SK-N-SH treated with all-trans-retinoic acid at 6 μM for 48 hours (cell line): ENCODE measurements around the gene PPP6C.

ENCODE experiments used
- ARNTL ChIP-seq: fragments of 450-650 bp; formaldehyde crosslinking; IDR thresholded peaks from 2 replicates; pipeline ENCODE4 v1.5.0; 2020; ENCODE audit warnings: low read depth, mild to moderate bottlenecking, moderate library complexity, borderline replicate concordance
- CSDC2 ChIP-seq: fragments of 250-450 bp; sonication (Bioruptor Pico); IDR thresholded peaks from 2 replicates; pipeline ENCODE4 v1.5.0; 2020; ENCODE audit warnings: mild to moderate bottlenecking, moderate library complexity
- CSRNP3 ChIP-seq: fragments of 250-450 bp; sonication (Bioruptor Pico); IDR thresholded peaks from 2 replicates; pipeline ENCODE4 v1.5.1; 2021; ENCODE audit warnings: mild to moderate bottlenecking, moderate library complexity
- ESRRG ChIP-seq: fragments of 250-450 bp; sonication (Bioruptor Pico); IDR thresholded peaks from 2 replicates; pipeline ENCODE4 v1.6.1; 2021; ENCODE audit warnings: mild to moderate bottlenecking
- ISL1 ChIP-seq: fragments of 250-450 bp; sonication (Bioruptor Pico); IDR thresholded peaks from 2 replicates; pipeline ENCODE4 v2.1.2; 2022; ENCODE audit warnings: mild to moderate bottlenecking, moderate library complexity
- PPARA ChIP-seq: fragments of 250-450 bp; sonication (Bioruptor Pico); IDR thresholded peaks from 2 replicates; pipeline ENCODE4 v1.5.0; 2020; ENCODE audit warnings: mild to moderate bottlenecking, borderline replicate concordance
- TCF4 ChIP-seq: fragments of 250-450 bp; sonication (Bioruptor Pico); IDR thresholded peaks from 2 replicates; pipeline ENCODE4 v1.8.0; 2021; ENCODE audit warnings: mild to moderate bottlenecking, moderate library complexity, borderline replicate concordance
- ZC3H10 ChIP-seq: fragments of 250-450 bp; sonication (Bioruptor Pico); IDR thresholded peaks from 2 replicates; pipeline ENCODE4 v1.5.1; 2021; ENCODE audit warnings: mild to moderate bottlenecking, moderate library complexity
- ZFP30 ChIP-seq: fragments of 450-650 bp; formaldehyde crosslinking; IDR thresholded peaks from 2 replicates; pipeline ENCODE4 v1.5.0; 2022; ENCODE audit warnings: mild to moderate bottlenecking, moderate library complexity
- ZNF70 ChIP-seq: fragments of 450-650 bp; formaldehyde crosslinking; IDR thresholded peaks from 2 replicates; pipeline ENCODE4 v1.5.0; 2020; ENCODE audit warnings: mild to moderate bottlenecking, moderate library complexity
- ZNF8 ChIP-seq: fragments of 450-650 bp; formaldehyde crosslinking; IDR thresholded peaks from 2 replicates; pipeline ENCODE4 v1.5.0; 2020; ENCODE audit warnings: mild to moderate bottlenecking, moderate library complexity
- TF ChIP-seq, protein P1 (sequence below): fragments of 250-450 bp; sonication (Bioruptor Pico); IDR thresholded peaks from 2 replicates; pipeline ENCODE4 v1.8.0; 2020; ENCODE audit warnings: mild to moderate bottlenecking, moderate library complexity, borderline replicate concordance
- TF ChIP-seq, protein P2 (sequence below): fragments of 250-450 bp; sonication (Bioruptor Pico); IDR thresholded peaks from 2 replicates; pipeline ENCODE4 v1.5.1; 2020; ENCODE audit warnings: low read depth, mild to moderate bottlenecking, moderate library complexity

DNA sequence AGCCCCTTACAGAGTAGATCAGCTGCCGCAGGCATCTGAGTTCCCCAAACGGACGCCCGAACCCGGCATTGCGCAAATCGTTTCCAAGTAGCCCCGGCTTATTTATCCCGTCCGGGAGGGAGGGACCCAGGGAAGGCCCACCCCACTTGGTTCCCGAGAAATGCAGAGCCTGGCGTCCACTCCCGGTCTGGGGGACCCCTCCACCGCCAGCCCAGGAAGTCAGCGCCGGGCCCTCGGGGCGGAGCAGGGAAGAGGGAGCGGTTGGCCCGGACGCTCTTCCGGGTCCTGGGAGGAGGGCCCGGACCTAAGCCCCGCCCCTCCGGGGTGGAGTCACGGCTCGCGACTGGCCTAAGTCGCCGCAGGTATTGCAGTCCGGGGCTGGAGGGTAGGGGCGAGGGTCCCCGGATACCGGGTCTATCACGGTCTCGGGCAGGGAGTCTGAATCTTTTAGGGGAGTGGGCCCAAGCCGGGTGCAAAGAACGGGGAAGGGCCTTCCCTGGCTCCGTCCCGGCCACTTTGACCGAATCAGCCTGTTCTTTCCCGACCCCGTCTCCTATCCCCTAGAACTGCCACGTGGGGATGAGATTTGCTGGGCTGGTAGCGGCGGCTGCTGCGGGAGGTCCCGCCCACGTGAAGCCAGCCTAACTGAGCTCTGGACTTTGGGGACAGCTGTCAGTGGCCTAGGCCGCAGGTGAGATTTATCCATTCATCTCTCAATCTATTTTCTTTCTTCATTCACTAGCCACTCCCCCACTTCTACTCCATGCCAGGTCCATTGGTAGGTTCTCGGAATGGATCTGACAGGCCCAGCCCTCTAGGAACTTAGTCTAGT is 10.8 kb upstream of the PPP6C start, which contains the start of gene RABEPK:
- TF ChIP-seq ZFP30 (CRISPR knock-in tag) (no peak), ISL1 (CRISPR knock-in tag) (no peak), ZNF8 (no peak), ZC3H10 (CRISPR knock-in tag) (no peak), ESRRG (CRISPR knock-in tag) (no peak), ZNF70 (no peak), ARNTL (no peak), CSDC2 (no peak), TCF4 (CRISPR knock-in tag) (no peak), CSRNP3 (CRISPR knock-in tag) (no peak), PPARA (CRISPR knock-in tag) (no peak)
- TF ChIP-seq, protein P1, sequence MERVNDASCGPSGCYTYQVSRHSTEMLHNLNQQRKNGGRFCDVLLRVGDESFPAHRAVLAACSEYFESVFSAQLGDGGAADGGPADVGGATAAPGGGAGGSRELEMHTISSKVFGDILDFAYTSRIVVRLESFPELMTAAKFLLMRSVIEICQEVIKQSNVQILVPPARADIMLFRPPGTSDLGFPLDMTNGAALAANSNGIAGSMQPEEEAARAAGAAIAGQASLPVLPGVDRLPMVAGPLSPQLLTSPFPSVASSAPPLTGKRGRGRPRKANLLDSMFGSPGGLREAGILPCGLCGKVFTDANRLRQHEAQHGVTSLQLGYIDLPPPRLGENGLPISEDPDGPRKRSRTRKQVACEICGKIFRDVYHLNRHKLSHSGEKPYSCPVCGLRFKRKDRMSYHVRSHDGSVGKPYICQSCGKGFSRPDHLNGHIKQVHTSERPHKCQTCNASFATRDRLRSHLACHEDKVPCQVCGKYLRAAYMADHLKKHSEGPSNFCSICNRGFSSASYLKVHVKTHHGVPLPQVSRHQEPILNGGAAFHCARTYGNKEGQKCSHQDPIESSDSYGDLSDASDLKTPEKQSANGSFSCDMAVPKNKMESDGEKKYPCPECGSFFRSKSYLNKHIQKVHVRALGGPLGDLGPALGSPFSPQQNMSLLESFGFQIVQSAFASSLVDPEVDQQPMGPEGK (CRISPR knock-in tag), result no peak
- TF ChIP-seq, protein P2, sequence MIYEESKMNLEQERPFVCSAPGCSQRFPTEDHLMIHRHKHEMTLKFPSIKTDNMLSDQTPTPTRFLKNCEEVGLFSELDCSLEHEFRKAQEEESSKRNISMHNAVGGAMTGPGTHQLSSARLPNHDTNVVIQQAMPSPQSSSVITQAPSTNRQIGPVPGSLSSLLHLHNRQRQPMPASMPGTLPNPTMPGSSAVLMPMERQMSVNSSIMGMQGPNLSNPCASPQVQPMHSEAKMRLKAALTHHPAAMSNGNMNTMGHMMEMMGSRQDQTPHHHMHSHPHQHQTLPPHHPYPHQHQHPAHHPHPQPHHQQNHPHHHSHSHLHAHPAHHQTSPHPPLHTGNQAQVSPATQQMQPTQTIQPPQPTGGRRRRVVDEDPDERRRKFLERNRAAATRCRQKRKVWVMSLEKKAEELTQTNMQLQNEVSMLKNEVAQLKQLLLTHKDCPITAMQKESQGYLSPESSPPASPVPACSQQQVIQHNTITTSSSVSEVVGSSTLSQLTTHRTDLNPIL (CRISPR knock-in tag), result no peak
